Vagina (tissue), 2 donors: ENCODE measurements around the gene AMN1.

Experiments
- CTCF ChIP-seq, 3 experiments: fragments of 450-650 bp in 2 of 3; fragments of 200-600 bp in 1 of 3; sonication (generic) in 1 of 3; IDR thresholded peaks; one replicate each; pipeline ENCODE4 v1.5.1; 2017 to 2019; ENCODE audit warnings: antibody characterized with exemption in 3 of 3, mild to moderate bottlenecking in 2 of 3, moderate library complexity in 2 of 3
- POLR2A ChIP-seq, 2 donors: fragments of 450-650 bp; IDR thresholded peaks; one replicate each; pipeline ENCODE4 v1.6.1; 2017; ENCODE audit warnings: antibody characterized with exemption in 2 of 2, mild to moderate bottlenecking in 2 of 2, moderate library complexity in 2 of 2
- POLR2AphosphoS5 ChIP-seq, 2 donors: sonication (generic); formaldehyde crosslinking; IDR thresholded peaks; one replicate each; pipeline ENCODE4 v1.9.0; 2017; ENCODE audit warnings: antibody characterized with exemption in 2 of 2, mild to moderate bottlenecking in 2 of 2, low read depth in 1 of 2; ENCODE audit not compliant: insufficient read depth in 1 of 2

- TF ChIP-seq CTCF (IDR thresholded peaks at IDR 0.05) (no peak), POLR2A (IDR thresholded peaks at IDR 0.05) (no peak), POLR2AphosphoS5 (IDR thresholded peaks at IDR 0.05; ENCODE audit: insufficient read depth in 1 of 2, low read depth in 1 of 2) (no peak)
Observed at GRCh38 chr12:31728289-31728916, 418 bp downstream of the AMN1 start.
